ENCODE measurements around the gene POMGNT2.

- no peak for TF ChIP-seq CTCF (IDR thresholded peaks at IDR 0.05; ENCODE audit: low read length)
- no peak for TF ChIP-seq EZH2 (IDR thresholded peaks at IDR 0.05; ENCODE audit: borderline replicate concordance, low read length)
Observed at GRCh38 chr3:43126536-43126935, 20.7 kb upstream of the POMGNT2 start.
